Skeletal muscle tissue (tissue), 4 donors: Measurements from ENCODE around the gene DIO3. TPM values are rescaled to one million over a fixed set of nuclear protein-coding genes. Genes with fewer than 3 reads are reported as not detected.

ENCODE experiments used
- H3K27ac ChIP-seq: one replicate; pipeline ENCODE4 v1.7.0; 2013; ENCODE audit warnings: mild to moderate bottlenecking, low read depth, low read length, inconsistent platforms
- H3K27me3 ChIP-seq, 3 donors: one replicate each; pipeline ENCODE4 v1.7.0; 2013; ENCODE audit warnings: low read length in 3 of 3; ENCODE audit not compliant: control insufficient read depth in 3 of 3, insufficient read depth in 3 of 3
- H3K36me3 ChIP-seq, 3 donors: one replicate each; pipeline ENCODE4 v1.7.0; 2013; ENCODE audit warnings: low read length in 3 of 3; ENCODE audit not compliant: control insufficient read depth in 3 of 3, insufficient read depth in 3 of 3
- H3K4me1 ChIP-seq, 3 donors: one replicate each; pipeline ENCODE4 v1.7.0; 2013; ENCODE audit warnings: low read length in 3 of 3, mild to moderate bottlenecking in 3 of 3; ENCODE audit not compliant: control insufficient read depth in 3 of 3, insufficient read depth in 3 of 3
- H3K4me3 ChIP-seq, 3 donors: one replicate each; pipeline ENCODE4 v1.7.0; 2013; ENCODE audit warnings: low read length in 3 of 3
- H3K9ac ChIP-seq, 3 donors: one replicate each; pipeline ENCODE4 v1.7.0; 2013; ENCODE audit warnings: low read length in 3 of 3, mild to moderate bottlenecking in 3 of 3, moderate library complexity in 2 of 3, low read depth in 1 of 3
- H3K9me3 ChIP-seq, 3 donors: one replicate each; pipeline ENCODE4 v1.7.0; 2013; ENCODE audit warnings: low read length in 3 of 3; ENCODE audit not compliant: control insufficient read depth in 3 of 3
- total RNA-seq: library from RNA; depleted of rRNA; stranded (reverse); fragments of >200 nt; gene quantifications from one replicate; pipeline ENCODE4 v1.2.3, GENCODE V29; 2014
- donor health status: Osteomylitis.

The DIO3 gene
- total RNA-seq, 1 donor from 2014 or later, result 1.0 TPM

DNA sequence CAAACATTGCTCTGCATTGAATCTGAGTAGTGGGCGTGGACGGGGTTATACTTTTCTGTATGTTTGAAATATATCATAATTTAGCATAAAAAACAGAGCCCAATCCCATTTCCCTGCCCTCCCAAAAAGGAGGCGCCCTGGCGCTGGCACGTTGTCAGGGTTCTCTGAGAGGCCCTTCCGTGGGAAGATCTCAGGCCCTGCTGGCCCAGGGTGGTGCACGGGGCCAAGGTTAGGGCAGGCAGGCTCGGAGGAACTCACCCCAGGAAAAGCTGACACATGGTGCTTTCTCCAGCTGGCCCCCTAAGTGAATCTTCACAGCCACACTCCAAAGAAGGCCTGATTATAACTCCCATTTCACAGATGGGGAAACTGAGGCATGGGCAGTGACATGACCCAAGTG, 17.2 kb downstream of the DIO3 start:
- no peaks in the 10 kb centered on the region for H3K36me3 ChIP-seq
- no peak overlapping the region for H3K9ac ChIP-seq
- peaks cover 7 to 27% (median 15%) of the 10 kb centered on the region in 3 donors for H3K27me3 ChIP-seq
- H3K4me3 ChIP-seq, result no peak overlapping the region
- H3K9me3 ChIP-seq, result no peaks in the 10 kb centered on the region
- no peak overlapping the region for H3K27ac ChIP-seq
- H3K4me1 ChIP-seq, result no peaks in the 10 kb centered on the region

DNA sequence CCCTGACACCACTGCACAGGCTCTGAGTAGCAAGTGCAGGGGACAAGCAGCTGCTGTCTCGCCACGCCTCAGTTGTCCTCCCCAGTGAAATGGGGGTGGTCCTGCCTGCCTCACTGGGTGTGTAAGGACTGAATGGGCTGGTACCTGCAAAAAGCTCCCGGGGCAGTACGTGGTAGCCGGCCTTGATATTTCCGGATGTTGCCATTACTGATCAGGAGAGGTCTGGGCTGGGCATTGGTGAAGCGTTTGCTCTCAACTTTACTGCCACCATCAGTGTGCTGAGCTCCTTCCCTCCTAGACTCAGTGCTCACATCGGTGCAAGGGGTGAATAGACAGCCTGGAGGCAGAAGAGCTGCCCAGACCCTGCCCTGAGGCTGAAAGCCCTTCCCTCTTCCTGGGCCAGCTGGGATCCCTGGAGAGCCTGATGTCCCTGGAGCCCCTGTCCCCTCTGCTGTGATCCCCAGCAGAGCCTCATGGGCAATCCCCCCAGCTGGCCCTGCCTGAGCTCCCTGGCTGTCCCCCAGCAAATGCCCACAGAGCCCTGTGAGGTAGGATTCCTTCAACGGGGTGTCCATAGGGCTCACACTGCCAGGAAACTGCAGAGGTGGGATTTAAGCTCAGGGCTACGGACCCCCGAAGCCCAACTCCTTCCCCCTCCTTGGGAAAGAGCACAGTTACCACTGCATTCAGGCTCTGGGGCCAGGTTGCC, 18.2 kb downstream of the DIO3 start:
- no peaks in the 10 kb centered on the region for H3K9me3 ChIP-seq
- no peak overlapping the region for H3K27ac ChIP-seq
- no peaks in the 10 kb centered on the region for H3K36me3 ChIP-seq
- peaks cover 0 to 3% (median 0%) of the 10 kb centered on the region in 3 donors for H3K4me1 ChIP-seq
- no peak overlapping the region for H3K4me3 ChIP-seq
- H3K27me3 ChIP-seq, result peaks cover 11 to 24% (median 22%) of the 10 kb centered on the region in 3 donors
- H3K9ac ChIP-seq, result no peak overlapping the region

DNA sequence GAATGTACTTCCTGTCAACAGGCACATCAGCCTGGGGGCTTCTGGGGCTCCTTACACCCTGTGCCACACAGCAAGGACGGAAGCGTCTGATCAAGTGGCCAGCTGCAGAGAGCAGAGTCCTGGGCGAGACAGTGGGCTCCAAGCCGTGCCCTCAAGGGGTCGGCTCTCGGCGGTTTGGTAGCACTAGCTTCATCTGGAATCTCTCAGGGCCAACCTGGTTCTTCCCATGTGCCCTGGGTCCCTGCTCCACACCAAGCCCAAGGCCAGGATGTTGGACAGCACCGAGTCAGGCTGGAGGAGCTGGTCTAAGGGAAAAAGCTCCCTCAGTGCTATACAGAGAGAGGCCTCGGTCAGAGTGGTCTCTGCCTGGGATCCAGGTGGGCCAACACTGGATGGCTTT, 20.5 kb downstream of the DIO3 start:
- Histone ChIP-seq H3K4me1 (peaks cover 0 to 3% (median 0%) of the 10 kb centered on the region in 3 donors), H3K27ac (no peak overlapping the region), H3K4me3 (no peak overlapping the region), H3K9me3 (no peaks in the 10 kb centered on the region), H3K9ac (no peak overlapping the region), H3K27me3 (peaks cover 12 to 25% (median 25%) of the 10 kb centered on the region in 3 donors), H3K36me3 (no peaks in the 10 kb centered on the region)

DNA sequence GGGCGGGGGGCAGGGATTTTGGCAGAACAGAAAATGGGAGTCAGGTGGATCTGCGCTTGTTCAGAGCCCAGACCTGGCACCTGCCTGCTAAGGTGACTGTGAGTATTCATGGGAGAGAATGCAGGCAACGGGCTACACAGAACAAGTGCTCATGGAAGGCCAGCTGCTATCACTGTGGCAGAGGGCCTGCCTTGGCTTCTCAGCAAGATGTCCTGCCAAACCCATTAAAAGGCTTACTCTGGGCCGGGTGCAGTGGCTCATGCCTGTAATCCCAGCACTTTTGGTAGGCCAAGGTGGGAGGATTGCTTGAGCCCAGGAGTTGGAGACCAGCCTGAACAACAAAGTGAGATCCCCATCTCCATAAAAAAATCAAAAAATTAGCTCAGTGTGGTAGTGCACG, 21.0 kb downstream of the DIO3 start:
- H3K4me1 ChIP-seq, result peaks cover 0 to 3% (median 0%) of the 10 kb centered on the region in 3 donors
- H3K27me3 ChIP-seq, result peaks cover 16 to 23% (median 21%) of the 10 kb centered on the region in 3 donors
- H3K4me3 ChIP-seq, result no peak overlapping the region
- no peaks in the 10 kb centered on the region for H3K9me3 ChIP-seq
- H3K9ac ChIP-seq, result no peak overlapping the region
- no peak overlapping the region for H3K27ac ChIP-seq
- no peaks in the 10 kb centered on the region for H3K36me3 ChIP-seq

DNA sequence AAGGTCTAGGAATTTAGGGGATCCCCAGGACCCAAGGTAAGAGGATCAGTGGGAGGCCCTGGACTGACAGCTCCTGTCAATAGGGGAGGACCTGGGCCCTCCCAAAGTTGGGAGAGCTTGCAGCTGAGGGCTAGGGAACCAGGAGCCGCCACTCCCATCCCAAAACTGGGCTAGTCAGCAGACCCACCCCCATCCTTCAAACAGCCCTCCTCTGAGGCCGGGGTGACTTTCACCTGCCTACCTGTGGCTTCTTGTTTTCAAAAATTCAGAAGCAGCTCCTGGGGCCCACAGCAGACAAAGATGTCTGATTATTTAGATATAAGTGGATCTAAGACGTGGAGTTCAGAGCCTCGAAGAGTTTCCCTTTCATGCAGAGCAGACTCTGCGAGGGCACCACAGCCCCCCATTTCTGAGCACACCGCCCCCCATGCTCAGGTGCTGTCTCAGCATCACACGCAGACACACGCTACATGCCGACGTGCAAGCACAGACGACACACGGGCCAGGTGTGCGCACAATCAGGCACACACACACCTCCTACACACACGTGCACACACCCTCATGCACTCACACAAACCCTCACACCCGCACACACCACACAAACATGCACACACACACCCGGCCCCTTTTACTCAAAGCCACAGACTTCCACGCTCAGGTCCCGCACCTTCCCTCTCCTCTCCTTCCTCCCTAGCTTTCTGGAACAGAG, 21.9 kb downstream of the DIO3 start:
- no peak overlapping the region for H3K27ac ChIP-seq
- no peaks in the 10 kb centered on the region for H3K36me3 ChIP-seq
- H3K9ac ChIP-seq, result no peak overlapping the region
- H3K4me3 ChIP-seq, result no peak overlapping the region
- H3K4me1 ChIP-seq, result peaks cover 0 to 3% (median 0%) of the 10 kb centered on the region in 3 donors
- peaks cover 14 to 28% (median 25%) of the 10 kb centered on the region in 3 donors for H3K27me3 ChIP-seq
- no peaks in the 10 kb centered on the region for H3K9me3 ChIP-seq

DNA sequence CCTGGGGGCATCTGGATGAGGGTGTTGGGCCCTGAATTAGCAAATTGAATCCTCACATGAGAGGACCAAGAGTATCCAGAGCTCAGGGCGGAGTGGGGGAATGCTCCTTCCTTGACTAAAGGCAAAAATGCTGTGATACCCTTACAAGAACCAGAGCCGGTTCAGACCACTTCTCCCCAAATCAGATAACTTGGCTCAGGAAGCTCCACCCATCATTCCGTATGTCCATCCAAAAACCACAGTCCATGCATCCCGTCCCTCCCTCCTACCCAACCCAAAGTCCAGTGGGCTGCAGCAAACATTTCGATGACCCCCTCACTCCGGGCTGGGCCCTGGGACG, 22.4 kb downstream of the DIO3 start:
- H3K36me3 ChIP-seq, result no peaks in the 10 kb centered on the region

DNA sequence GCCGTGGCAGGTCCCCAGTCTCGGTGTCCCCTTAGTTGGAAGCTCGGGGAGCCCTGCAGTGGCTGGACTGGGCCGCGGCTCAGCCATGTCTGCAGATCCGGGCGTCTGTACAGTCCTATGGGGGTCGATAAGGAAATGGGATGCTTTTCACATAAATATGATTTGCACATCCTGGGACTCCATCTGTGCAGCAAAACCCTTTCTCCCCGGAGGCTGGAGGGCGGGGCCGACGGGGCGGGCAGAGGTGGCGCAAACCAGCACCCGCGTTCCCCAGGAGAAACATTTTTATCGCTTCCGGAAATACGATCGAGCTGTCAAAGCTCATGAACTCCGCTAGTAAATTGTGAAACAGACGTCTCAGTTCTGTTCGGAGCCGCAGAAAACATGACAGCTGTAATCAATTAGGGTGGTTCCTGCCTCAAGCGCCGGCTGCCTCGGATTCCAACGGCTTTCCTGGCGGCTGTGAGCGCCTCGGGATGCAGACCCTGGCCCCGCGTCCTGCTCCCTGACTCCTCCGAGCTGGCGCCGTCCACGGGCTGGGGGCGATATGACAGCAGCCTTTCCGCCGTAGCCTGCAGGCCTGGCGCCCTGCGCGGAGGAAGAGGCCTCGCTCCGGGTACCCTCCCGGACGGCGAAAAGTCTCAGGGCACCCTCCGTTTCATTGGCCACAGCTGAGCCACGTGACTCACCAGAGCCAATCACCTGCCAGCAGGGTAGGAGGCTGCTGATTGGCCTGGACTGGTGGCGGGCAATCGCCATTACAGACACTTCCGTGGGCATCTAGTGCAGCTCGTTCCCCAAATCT, 23.0 kb downstream of the DIO3 start:
- Histone ChIP-seq H3K4me3 (peak overlapping the region in 1 of 3 donors; percentile 41), H3K27me3 (peaks cover 13 to 29% (median 22%) of the 10 kb centered on the region in 3 donors), H3K27ac (no peak overlapping the region), H3K4me1 (peaks cover 0 to 3% (median 0%) of the 10 kb centered on the region in 3 donors), H3K9ac (no peak overlapping the region), H3K9me3 (no peaks in the 10 kb centered on the region), H3K36me3 (no peaks in the 10 kb centered on the region)

More for the DNA sequence above, 22.4 kb downstream of the DIO3 start:
- H3K9ac ChIP-seq, result no peak overlapping the region
- H3K9me3 ChIP-seq, result no peaks in the 10 kb centered on the region
- H3K27me3 ChIP-seq, result peaks cover 13 to 31% (median 25%) of the 10 kb centered on the region in 3 donors
- H3K4me3 ChIP-seq, result no peak overlapping the region
- peaks cover 0 to 3% (median 0%) of the 10 kb centered on the region in 3 donors for H3K4me1 ChIP-seq
- no peak overlapping the region for H3K27ac ChIP-seq

DNA sequence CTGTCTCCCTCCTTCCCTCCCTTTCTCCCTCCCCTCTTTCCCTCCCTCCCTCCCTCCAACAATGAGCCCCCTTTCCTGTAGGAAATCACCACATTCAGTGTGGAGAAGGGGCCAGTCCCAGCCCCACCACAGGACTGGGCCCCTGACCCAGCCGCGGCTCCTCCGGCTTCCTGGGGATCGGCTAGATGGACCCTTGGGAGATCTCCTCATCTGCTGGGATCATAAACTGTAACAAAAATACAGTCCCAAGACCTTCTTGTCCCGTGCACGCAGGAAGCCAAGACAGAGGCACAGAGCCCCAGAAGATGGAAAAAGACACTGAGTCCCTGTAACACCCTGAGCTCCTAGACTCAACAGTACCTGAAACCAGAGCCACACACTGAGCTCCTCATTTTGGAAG, 23.9 kb downstream of the DIO3 start:
- no peak overlapping the region for H3K27ac ChIP-seq
- H3K4me3 ChIP-seq, result no peak overlapping the region
- H3K36me3 ChIP-seq, result no peaks in the 10 kb centered on the region
- peaks cover 13 to 24% (median 20%) of the 10 kb centered on the region in 3 donors for H3K27me3 ChIP-seq
- no peaks in the 10 kb centered on the region for H3K9me3 ChIP-seq
- H3K4me1 ChIP-seq, result peaks cover 0 to 3% (median 0%) of the 10 kb centered on the region in 3 donors
- no peak overlapping the region for H3K9ac ChIP-seq

DNA sequence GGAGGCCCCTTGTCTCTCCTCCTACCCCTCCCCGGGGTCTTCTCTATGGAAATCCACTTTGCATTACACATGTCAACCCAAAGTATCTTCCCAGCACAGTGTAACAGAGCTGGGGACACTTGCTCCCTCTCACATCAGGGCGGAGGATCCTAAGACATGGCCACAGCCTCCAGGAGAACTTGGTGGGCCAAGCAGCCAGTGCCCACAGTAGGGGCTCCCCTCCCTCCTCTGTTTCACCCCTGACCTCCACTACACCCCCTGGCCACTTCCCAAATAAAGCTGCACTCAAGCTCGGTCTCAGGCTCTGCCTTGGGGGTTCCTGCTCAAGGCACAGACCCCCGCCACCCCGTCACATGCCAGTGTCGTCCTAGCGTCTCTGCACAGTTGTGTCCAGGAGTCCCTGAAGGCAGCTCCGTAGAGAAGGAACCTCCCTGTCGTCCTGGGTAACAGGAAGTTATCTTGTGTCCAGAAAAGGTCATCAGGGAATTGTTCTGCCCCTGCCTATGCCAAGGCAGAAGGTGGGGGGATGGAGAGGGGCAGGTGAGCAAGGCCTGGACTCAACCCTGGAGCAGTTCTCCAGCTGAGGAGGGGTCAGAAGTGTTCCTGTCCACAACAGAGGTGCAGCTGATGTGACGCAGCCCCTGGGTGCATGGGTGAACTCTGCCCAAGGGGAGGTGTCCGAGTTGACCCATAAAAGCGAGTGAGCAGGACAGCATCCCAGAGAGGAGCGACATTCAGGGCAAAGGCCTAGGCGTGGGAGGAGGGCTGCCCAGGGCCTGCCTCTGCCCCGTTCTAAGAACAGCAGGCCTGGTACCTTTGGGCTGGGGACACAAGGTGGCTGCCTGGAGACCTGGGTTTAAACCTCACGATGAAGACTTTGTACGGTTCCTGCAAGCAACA, 25.5 kb downstream of the DIO3 start:
- H3K36me3 ChIP-seq, result no peaks in the 10 kb centered on the region
- H3K9me3 ChIP-seq, result no peaks in the 10 kb centered on the region
- H3K9ac ChIP-seq, result no peak overlapping the region
- H3K4me1 ChIP-seq, result peaks cover 0 to 3% (median 0%) of the 10 kb centered on the region in 3 donors
- H3K27me3 ChIP-seq, result peaks cover 13 to 28% (median 17%) of the 10 kb centered on the region in 3 donors
- no peak overlapping the region for H3K4me3 ChIP-seq
- H3K27ac ChIP-seq, result no peak overlapping the region
